GM12878 (cell line): ENCODE data around the gene KLHL25.

ENCODE experiments used
- BRCA1 ChIP-seq: IDR thresholded peaks from 2 replicates; pipeline ENCODE4 v1.6.1; 2011; ENCODE audit warnings: low read depth, low read length, improper control_type of control experiment
- CBFB ChIP-seq: IDR thresholded peaks from 2 replicates; pipeline ENCODE4 v1.6.1; 2016; ENCODE audit warnings: antibody characterized with exemption, low read depth
- FOS ChIP-seq: IDR thresholded peaks from 3 replicates; pipeline ENCODE4 v1.6.1; 2011; ENCODE audit warnings: borderline replicate concordance; ENCODE audit not compliant: insufficient read length; ENCODE audit errors: extremely low read depth
- HDAC6 ChIP-seq: fragments of 200-600 bp; sonication (generic); IDR thresholded peaks from one replicate; pipeline ENCODE4 v1.8.0; 2017; ENCODE audit warnings: antibody characterized with exemption; ENCODE audit not compliant: unreplicated experiment
- HDGF ChIP-seq: fragments of 450-650 bp; IDR thresholded peaks from 2 replicates; pipeline ENCODE4 v1.6.1; 2016; ENCODE audit warnings: antibody characterized with exemption
- POLR2A ChIP-seq: IDR thresholded peaks from 2 replicates; pipeline ENCODE4 v1.6.1; 2011; ENCODE audit warnings: low read depth, mild to moderate bottlenecking, low read length
- POLR2AphosphoS2 ChIP-seq: IDR thresholded peaks from 2 replicates; pipeline ENCODE4 v1.6.1; 2011; ENCODE audit warnings: low read depth, mild to moderate bottlenecking, low read length, improper control_type of control experiment, moderate library complexity
- SIN3A ChIP-seq: IDR thresholded peaks from 2 replicates; pipeline ENCODE4 v1.6.1; 2012; ENCODE audit warnings: low read depth, low read length, improper control_type of control experiment
- SMAD1 ChIP-seq: fragments of 450-650 bp; IDR thresholded peaks from 2 replicates; pipeline ENCODE4 v1.6.1; 2018; ENCODE audit warnings: mild to moderate bottlenecking, low read depth; ENCODE audit not compliant: partially characterized antibody
- SMAD5 ChIP-seq: IDR thresholded peaks from 2 replicates; pipeline ENCODE4 v1.6.1; 2016; ENCODE audit warnings: antibody characterized with exemption, low read depth
- STAT3 ChIP-seq: IDR thresholded peaks from 2 replicates; pipeline ENCODE4 v1.6.1; 2011; ENCODE audit warnings: low read depth, low read length, improper control_type of control experiment
- TF ChIP-seq, protein P1 (sequence below), 3 experiments: IDR thresholded peaks in 2 of 3; conservative IDR thresholded peaks in 1 of 3; 2 replicates each; pipeline ENCODE4 v1.5.1; 2011; ENCODE audit warnings: low read depth in 3 of 3, low read length in 3 of 3, mild to moderate bottlenecking in 3 of 3, control low read depth in 2 of 3, moderate library complexity in 2 of 3, inconsistent platforms in 1 of 3, mixed read lengths in 1 of 3; ENCODE audit not compliant: control insufficient read depth in 2 of 3, insufficient read depth in 1 of 3; ENCODE audit errors: extremely low read depth in 1 of 3
- TF ChIP-seq, protein P2 (sequence below): IDR thresholded peaks from 2 replicates; pipeline ENCODE4 v1.6.1; 2011; ENCODE audit warnings: mild to moderate bottlenecking, low read depth, low read length, moderate library complexity; ENCODE audit not compliant: insufficient replicate concordance
- TF ChIP-seq, protein P3 (sequence below): fragments of 450-650 bp; IDR thresholded peaks from 2 replicates; pipeline ENCODE4 v1.6.1; 2016; ENCODE audit warnings: mild to moderate bottlenecking

DNA sequence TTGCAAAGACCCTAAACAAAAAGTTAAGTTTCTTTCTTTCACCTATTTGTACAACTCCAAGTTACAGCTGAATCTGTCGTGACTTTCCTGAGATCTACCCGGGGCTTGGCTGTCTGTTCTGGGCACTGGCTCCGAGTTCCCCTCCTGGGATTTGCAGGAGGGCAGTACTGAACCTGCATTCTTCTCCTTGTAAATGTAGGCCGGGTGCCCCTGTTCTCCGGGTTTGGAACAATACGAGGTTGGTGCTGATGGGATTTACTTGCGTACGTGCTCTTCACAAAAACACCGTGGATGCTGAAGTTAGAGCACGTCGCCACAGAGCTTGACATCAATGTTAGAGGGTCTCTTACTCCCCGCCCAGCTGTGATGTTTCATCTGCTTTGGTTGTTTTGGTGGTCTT, 48.1 kb downstream of the KLHL25 start:
- TF ChIP-seq SIN3A (no peak), SMAD5 (no peak), SMAD1 (no peak), STAT3 (no peak), CBFB (no peak), POLR2A (no peak; the same call in 1 of the 2 replicates), BRCA1 (no peak), HDGF (no peak), HDAC6 (no peak), FOS (no peak), POLR2AphosphoS2 (no peak)
- TF ChIP-seq, protein P1, sequence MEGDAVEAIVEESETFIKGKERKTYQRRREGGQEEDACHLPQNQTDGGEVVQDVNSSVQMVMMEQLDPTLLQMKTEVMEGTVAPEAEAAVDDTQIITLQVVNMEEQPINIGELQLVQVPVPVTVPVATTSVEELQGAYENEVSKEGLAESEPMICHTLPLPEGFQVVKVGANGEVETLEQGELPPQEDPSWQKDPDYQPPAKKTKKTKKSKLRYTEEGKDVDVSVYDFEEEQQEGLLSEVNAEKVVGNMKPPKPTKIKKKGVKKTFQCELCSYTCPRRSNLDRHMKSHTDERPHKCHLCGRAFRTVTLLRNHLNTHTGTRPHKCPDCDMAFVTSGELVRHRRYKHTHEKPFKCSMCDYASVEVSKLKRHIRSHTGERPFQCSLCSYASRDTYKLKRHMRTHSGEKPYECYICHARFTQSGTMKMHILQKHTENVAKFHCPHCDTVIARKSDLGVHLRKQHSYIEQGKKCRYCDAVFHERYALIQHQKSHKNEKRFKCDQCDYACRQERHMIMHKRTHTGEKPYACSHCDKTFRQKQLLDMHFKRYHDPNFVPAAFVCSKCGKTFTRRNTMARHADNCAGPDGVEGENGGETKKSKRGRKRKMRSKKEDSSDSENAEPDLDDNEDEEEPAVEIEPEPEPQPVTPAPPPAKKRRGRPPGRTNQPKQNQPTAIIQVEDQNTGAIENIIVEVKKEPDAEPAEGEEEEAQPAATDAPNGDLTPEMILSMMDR (IDR thresholded peaks at IDR 0.05 in 2 of 3, conservative IDR thresholded peaks at IDR 0.05 in 1 of 3; ENCODE audit: control insufficient read depth in 2 of 3, extremely low read depth in 1 of 3, insufficient read depth in 1 of 3, low read depth in 3 of 3, low read length in 3 of 3), result no peak
- TF ChIP-seq, protein P2, sequence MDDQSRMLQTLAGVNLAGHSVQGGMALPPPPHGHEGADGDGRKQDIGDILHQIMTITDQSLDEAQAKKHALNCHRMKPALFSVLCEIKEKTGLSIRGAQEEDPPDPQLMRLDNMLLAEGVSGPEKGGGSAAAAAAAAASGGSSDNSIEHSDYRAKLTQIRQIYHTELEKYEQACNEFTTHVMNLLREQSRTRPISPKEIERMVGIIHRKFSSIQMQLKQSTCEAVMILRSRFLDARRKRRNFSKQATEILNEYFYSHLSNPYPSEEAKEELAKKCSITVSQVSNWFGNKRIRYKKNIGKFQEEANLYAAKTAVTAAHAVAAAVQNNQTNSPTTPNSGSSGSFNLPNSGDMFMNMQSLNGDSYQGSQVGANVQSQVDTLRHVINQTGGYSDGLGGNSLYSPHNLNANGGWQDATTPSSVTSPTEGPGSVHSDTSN, result no peak
- TF ChIP-seq, protein P3, sequence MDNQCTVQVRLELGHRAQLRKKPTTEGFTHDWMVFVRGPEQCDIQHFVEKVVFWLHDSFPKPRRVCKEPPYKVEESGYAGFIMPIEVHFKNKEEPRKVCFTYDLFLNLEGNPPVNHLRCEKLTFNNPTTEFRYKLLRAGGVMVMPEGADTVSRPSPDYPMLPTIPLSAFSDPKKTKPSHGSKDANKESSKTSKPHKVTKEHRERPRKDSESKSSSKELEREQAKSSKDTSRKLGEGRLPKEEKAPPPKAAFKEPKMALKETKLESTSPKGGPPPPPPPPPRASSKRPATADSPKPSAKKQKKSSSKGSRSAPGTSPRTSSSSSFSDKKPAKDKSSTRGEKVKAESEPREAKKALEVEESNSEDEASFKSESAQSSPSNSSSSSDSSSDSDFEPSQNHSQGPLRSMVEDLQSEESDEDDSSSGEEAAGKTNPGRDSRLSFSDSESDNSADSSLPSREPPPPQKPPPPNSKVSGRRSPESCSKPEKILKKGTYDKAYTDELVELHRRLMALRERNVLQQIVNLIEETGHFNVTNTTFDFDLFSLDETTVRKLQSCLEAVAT, result no peak
